Measurements from ENCODE around the gene PLEK. TPM values are rescaled to one million over a fixed set of nuclear protein-coding genes. Genes with fewer than 3 reads are reported as not detected.

The PLEK gene
- total and polyA plus RNA-seq, 12 donors = 4.5 to 29.4 (median 11.7) TPM

DNA sequence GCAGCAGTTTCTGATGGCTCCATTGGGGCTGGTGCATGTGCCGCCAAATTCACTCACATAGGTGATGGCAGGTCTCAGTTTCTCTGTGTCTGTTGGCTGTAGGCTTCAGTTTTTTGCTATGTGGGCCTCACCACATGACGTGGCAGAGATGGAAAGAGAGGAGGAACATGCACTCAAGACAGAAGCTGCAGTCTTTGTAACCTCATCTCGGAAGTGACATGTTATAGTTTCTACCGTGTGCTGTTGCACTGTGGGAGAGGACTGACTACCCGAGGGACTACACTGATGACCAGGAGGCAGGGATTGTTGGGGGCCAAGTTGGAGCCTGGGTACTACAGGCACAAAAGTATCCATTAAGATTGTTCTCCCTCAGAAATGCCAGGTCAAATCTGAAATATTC lies 36.2 kb upstream of the PLEK start:
- H3K9me3 ChIP-seq (replicated peaks in 1 of 3) = no peaks in the 10 kb centered on the region
- no peak for DNase-seq
- intact Hi-C loops (cut with DNase I) = no loop called here
- H3K27me3 ChIP-seq = no peaks in the 10 kb centered on the region
- no peak overlapping the region for H3K27ac ChIP-seq
- TF ChIP-seq, protein P1, sequence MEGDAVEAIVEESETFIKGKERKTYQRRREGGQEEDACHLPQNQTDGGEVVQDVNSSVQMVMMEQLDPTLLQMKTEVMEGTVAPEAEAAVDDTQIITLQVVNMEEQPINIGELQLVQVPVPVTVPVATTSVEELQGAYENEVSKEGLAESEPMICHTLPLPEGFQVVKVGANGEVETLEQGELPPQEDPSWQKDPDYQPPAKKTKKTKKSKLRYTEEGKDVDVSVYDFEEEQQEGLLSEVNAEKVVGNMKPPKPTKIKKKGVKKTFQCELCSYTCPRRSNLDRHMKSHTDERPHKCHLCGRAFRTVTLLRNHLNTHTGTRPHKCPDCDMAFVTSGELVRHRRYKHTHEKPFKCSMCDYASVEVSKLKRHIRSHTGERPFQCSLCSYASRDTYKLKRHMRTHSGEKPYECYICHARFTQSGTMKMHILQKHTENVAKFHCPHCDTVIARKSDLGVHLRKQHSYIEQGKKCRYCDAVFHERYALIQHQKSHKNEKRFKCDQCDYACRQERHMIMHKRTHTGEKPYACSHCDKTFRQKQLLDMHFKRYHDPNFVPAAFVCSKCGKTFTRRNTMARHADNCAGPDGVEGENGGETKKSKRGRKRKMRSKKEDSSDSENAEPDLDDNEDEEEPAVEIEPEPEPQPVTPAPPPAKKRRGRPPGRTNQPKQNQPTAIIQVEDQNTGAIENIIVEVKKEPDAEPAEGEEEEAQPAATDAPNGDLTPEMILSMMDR (IDR thresholded peaks at IDR 0.05) = no peak
- no peak for TF ChIP-seq POLR2A (IDR thresholded peaks at IDR 0.05)
- H3K4me1 ChIP-seq (replicated peaks in 1 of 2) = no peaks in the 10 kb centered on the region
- no peak overlapping the region for H3K4me3 ChIP-seq
- WGBS, 4 donors = 61 to 69% (median 62%) methylated on average over 5 of the region's 5 CpGs
- no peaks in the 10 kb centered on the region for H3K36me3 ChIP-seq (replicated peaks in 1 of 2)

DNA sequence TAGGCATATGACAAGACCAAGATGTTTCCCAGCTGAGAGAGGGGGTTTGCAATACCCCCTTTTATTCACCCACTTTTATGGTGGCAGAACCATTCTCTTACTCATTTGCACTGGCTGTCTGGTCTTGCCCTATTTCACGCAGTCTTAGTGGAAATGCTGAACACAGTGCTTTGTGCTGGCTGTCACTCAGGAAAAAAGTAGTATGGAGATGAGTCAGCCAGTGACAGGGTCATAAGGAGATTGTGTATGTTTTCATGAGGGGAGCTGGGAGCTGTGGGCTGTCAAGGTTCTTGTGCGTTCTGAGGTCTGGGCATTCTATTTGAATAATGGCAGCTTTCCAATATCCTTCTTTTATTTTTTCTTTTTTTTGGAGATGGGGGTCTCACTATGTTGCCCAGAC lies 34.4 kb upstream of the PLEK start:
- Histone ChIP-seq H3K36me3 (replicated peaks in 1 of 2) (no peaks in the 10 kb centered on the region), H3K9me3 (replicated peaks in 1 of 3) (no peaks in the 10 kb centered on the region), H3K27ac (no peak overlapping the region), H3K27me3 (no peaks in the 10 kb centered on the region), H3K4me3 (no peak overlapping the region), H3K4me1 (replicated peaks in 1 of 2) (no peaks in the 10 kb centered on the region)
- 52 to 76% (median 54%) methylated on average over 2 of the region's 2 CpGs for WGBS, 4 donors
- intact Hi-C loops (cut with DNase I) = no loop called here
- no peak for TF ChIP-seq POLR2A (IDR thresholded peaks at IDR 0.05)
- TF ChIP-seq, protein P1 (IDR thresholded peaks at IDR 0.05) = no peak
- DNase-seq = no peak

DNA sequence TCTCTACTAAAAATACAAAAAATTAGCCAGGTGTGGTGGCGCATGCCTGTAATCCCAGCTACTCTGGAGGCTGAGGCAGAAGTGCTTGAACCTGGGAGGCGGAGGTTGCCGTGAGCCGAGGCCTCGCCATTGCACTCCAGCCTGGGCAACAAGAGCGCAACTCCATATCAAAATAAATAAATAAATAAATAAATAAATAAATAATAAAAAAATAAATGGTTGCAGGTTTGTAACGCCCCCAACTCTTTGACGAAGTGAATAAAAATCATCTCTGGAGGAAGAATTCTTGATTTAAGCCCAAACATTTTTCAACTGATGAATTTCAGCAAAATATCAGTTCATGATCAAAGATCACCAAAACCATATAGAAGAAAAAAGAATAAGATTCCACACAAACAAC lies 32.1 kb upstream of the PLEK start:
- H3K27ac ChIP-seq = no peak overlapping the region
- 82 to 91% (median 88%) methylated on average over 8 of the region's 8 CpGs for WGBS, 4 donors
- intact Hi-C loops (cut with DNase I) = no loop called here
- H3K4me1 ChIP-seq (replicated peaks in 1 of 2) = no peaks in the 10 kb centered on the region
- no peak for DNase-seq
- no peaks in the 10 kb centered on the region for H3K9me3 ChIP-seq (replicated peaks in 1 of 3)
- no peaks in the 10 kb centered on the region for H3K36me3 ChIP-seq (replicated peaks in 1 of 2)
- no peak for TF ChIP-seq POLR2A (IDR thresholded peaks at IDR 0.05)
- TF ChIP-seq, protein P1 (IDR thresholded peaks at IDR 0.05) = no peak
- H3K27me3 ChIP-seq = no peaks in the 10 kb centered on the region
- no peak overlapping the region for H3K4me3 ChIP-seq

DNA sequence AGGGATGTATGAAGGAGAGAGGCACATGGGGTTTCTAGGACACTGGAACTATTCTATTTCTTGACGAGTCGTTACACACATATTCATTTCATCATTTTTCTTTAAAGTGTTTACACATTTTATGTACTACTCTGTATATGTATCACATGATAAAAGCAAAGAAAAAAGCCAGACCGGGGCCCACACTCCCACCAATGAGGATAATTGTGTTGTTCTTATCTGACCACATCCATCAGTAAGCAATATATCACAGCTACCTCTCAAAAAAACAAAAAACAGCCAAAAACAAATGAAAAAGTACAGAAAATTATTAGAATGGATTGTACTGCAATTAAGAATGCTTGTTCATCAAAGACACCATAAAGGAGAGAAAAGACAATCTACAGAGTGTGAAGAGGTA lies 31.2 kb upstream of the PLEK start:
- 59 to 72% (median 67%) methylated on average over 3 of the region's 3 CpGs for WGBS, 4 donors
- DNase-seq = no peak
- Histone ChIP-seq H3K27ac (no peak overlapping the region), H3K4me3 (no peak overlapping the region), H3K4me1 (replicated peaks in 1 of 2) (no peaks in the 10 kb centered on the region), H3K27me3 (no peaks in the 10 kb centered on the region), H3K36me3 (replicated peaks in 1 of 2) (no peaks in the 10 kb centered on the region), H3K9me3 (replicated peaks in 1 of 3) (no peaks in the 10 kb centered on the region)
- intact Hi-C loops (cut with DNase I) = no loop called here
- no peak for TF ChIP-seq POLR2A (IDR thresholded peaks at IDR 0.05)
- TF ChIP-seq, protein P1 (IDR thresholded peaks at IDR 0.05) = no peak

Data from adrenal gland (tissue), 12 donors.